Measurements from ENCODE around the gene AK8. TPM values are rescaled to one million over a fixed set of nuclear protein-coding genes. Genes with fewer than 3 reads are reported as not detected.

The AK8 gene
- total and polyA plus RNA-seq, 4 donors: 0.07 to 0.26 (median 0.11) TPM

GRCh38 chr9:132808645-132809044, 69.4 kb downstream of the AK8 start:
- Histone ChIP-seq H3K9me3 (ENCODE audit: control insufficient read depth in 4 of 4, low read length in 3 of 4) (no peaks in the 10 kb centered on the region), H3K27me3 (ENCODE audit: control insufficient read depth in 4 of 4, insufficient read depth in 4 of 4, low read length in 3 of 4) (peaks cover 0 to 2% (median 0%) of the 10 kb centered on the region in 4 donors), H3K27ac (ENCODE audit: low read depth in 1 of 2, low read length in 2 of 2) (no peak overlapping the region), H3K36me3 (ENCODE audit: control insufficient read depth in 4 of 4, insufficient read depth in 3 of 4, low read depth in 1 of 4, low read length in 3 of 4) (no peaks in the 10 kb centered on the region), H3K4me3 (ENCODE audit: low read depth in 1 of 3, low read length in 3 of 3) (no peak overlapping the region), H3K9ac (ENCODE audit: low read depth in 1 of 2, low read length in 2 of 2) (no peak overlapping the region), H3K4me1 (ENCODE audit: control insufficient read depth in 4 of 4, insufficient read depth in 4 of 4, low read length in 3 of 4) (no peaks in the 10 kb centered on the region)
- WGBS: 88% methylated on average over 6 of the region's 6 CpGs
- DNase-seq (ENCODE audit: low spot score): no peak
- TF ChIP-seq FOXA1 (IDR thresholded peaks at IDR 0.05) (no peak), HNF4A (conservative IDR thresholded peaks at IDR 0.05) (no peak), RAD21 (IDR thresholded peaks at IDR 0.05) (no peak), TAF1 (conservative IDR thresholded peaks at IDR 0.05) (no peak), GABPA (IDR thresholded peaks at IDR 0.05 in 1 of 2, conservative IDR thresholded peaks at IDR 0.05 in 1 of 2) (no peak), REST (IDR thresholded peaks at IDR 0.05) (no peak), HNF4G (IDR thresholded peaks at IDR 0.05) (no peak), FOXA2 (IDR thresholded peaks at IDR 0.05) (no peak), NR2F2 (IDR thresholded peaks at IDR 0.05) (no peak), YY1 (IDR thresholded peaks at IDR 0.05) (no peak), EGR1 (IDR thresholded peaks at IDR 0.05; ENCODE audit: low read depth in 2 of 2) (no peak), RXRA (IDR thresholded peaks at IDR 0.05) (no peak), CTCF (IDR thresholded peaks at IDR 0.05; ENCODE audit: low read depth, low read length, missing input control) (no peak), JUND (IDR thresholded peaks at IDR 0.05) (no peak), SP1 (IDR thresholded peaks at IDR 0.05) (no peak)
- TF ChIP-seq, protein P1, sequence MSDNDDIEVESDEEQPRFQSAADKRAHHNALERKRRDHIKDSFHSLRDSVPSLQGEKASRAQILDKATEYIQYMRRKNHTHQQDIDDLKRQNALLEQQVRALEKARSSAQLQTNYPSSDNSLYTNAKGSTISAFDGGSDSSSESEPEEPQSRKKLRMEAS (IDR thresholded peaks at IDR 0.05): no peak
- TF ChIP-seq, protein P2, sequence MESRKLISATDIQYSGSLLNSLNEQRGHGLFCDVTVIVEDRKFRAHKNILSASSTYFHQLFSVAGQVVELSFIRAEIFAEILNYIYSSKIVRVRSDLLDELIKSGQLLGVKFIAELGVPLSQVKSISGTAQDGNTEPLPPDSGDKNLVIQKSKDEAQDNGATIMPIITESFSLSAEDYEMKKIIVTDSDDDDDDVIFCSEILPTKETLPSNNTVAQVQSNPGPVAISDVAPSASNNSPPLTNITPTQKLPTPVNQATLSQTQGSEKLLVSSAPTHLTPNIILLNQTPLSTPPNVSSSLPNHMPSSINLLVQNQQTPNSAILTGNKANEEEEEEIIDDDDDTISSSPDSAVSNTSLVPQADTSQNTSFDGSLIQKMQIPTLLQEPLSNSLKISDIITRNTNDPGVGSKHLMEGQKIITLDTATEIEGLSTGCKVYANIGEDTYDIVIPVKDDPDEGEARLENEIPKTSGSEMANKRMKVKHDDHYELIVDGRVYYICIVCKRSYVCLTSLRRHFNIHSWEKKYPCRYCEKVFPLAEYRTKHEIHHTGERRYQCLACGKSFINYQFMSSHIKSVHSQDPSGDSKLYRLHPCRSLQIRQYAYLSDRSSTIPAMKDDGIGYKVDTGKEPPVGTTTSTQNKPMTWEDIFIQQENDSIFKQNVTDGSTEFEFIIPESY (IDR thresholded peaks at IDR 0.05): no peak
- TF ChIP-seq, protein P3, sequence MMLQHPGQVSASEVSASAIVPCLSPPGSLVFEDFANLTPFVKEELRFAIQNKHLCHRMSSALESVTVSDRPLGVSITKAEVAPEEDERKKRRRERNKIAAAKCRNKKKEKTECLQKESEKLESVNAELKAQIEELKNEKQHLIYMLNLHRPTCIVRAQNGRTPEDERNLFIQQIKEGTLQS (IDR thresholded peaks at IDR 0.05): no peak
